Measurements from ENCODE around the gene EEF2.
A peak's percentile ranks its signal among the peaks of the same experiment; 100 is the strongest.

Gene EEF2

DNA sequence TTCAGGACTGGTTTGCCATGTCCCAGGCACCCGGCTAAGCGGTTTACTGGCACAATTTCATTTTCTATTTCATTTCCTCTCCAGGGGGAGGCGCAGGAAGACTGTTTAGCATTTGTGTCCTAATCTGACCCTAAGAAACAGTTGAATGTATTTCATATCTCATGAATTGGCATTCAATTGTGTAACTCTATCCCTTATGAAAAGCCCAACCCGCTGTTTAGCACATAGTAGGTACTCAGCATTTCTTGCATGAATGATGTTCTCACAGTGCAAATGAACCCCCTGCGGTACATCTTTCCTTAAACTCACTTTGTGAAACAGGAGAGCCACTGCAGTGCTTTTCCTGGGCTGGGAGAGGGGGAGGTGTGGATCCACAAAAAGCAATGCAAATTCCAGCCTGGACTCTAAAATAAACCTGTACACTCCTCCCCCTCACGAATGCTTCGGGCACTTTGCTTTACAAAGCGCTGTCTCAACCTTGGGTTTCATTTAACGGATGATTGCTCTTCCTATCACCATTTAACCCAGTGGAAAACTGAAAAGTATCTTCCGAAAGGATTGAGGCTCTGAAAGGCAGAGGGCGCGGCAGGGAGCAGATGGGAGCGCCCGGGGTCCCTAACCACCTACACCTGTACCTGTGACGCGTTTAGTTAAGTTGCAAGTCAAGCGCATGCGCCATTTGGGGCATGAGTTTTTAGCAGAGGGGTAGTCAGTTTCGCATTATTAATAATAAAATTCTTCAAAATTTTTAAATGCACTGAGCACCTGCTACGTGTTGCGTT lies 1.2 kb upstream of the EEF2 start:
- Histone ChIP-seq H4K20me1 (ENCODE audit: insufficient read depth, low read length) (no peaks in the 10 kb centered on the region), H3K27me3 (ENCODE audit: insufficient read depth, low read length) (no peaks in the 10 kb centered on the region), H3F3A (ENCODE audit: insufficient read depth, low read length) (peaks cover 12% of the 10 kb centered on the region; the same call in 1 of the 2 replicates), H3K4me3 (ENCODE audit: low read depth, low read length, poor library complexity, severe bottlenecking) (peak overlapping the region; percentile 99), H3K9ac (ENCODE audit: low read length) (peak overlapping the region; percentile 65), H3K9me2 (ENCODE audit: low read depth, low read length) (no peaks in the 10 kb centered on the region), H3K36me3 (ENCODE audit: insufficient read depth, low read length) (peaks cover 36% of the 10 kb centered on the region), H3K9me3 (ENCODE audit: low read length) (no peaks in the 10 kb centered on the region), H3K4me1 (ENCODE audit: insufficient read depth, low read length, severe bottlenecking) (peaks cover 47% of the 10 kb centered on the region), H2AFZ (ENCODE audit: low read length) (no peak overlapping the region), H3K4me2 (ENCODE audit: low read length) (peak overlapping the region; percentile 93), H3K79me2 (ENCODE audit: insufficient read depth, low read length) (peaks cover 27% of the 10 kb centered on the region), H3K27ac (ENCODE audit: low read depth, low read length, poor library complexity, severe bottlenecking) (peak overlapping the region; percentile 88)
- no peak for TF ChIP-seq EZH2 (IDR thresholded peaks at IDR 0.05; ENCODE audit: borderline replicate concordance, low read length)
- peak; percentile 85 for TF ChIP-seq CTCF (IDR thresholded peaks at IDR 0.05; ENCODE audit: low read length)

GRCh38 chr19:3985643-3986259 lies 488 bp upstream of the EEF2 start:
- 0 out of 2 replicates have a peak overlapping the region, but pooled peaks have one; percentile 7 for H2AFZ ChIP-seq (ENCODE audit: low read length)
- no peaks in the 10 kb centered on the region for H4K20me1 ChIP-seq (ENCODE audit: insufficient read depth, low read length)
- no peaks in the 10 kb centered on the region for H3K9me2 ChIP-seq (ENCODE audit: low read depth, low read length)
- peak overlapping the region; percentile 99 for H3K4me3 ChIP-seq (ENCODE audit: low read depth, low read length, poor library complexity, severe bottlenecking)
- H3K9ac ChIP-seq (ENCODE audit: low read length) = peak overlapping the region; percentile 65
- peaks cover 47% of the 10 kb centered on the region for H3K4me1 ChIP-seq (ENCODE audit: insufficient read depth, low read length, severe bottlenecking)
- H3K9me3 ChIP-seq (ENCODE audit: low read length) = no peaks in the 10 kb centered on the region
- peak overlapping the region; percentile 93 for H3K4me2 ChIP-seq (ENCODE audit: low read length)
- H3F3A ChIP-seq (ENCODE audit: insufficient read depth, low read length) = peaks cover 12% of the 10 kb centered on the region; the same call in 1 of the 2 replicates
- peak overlapping the region; percentile 88 for H3K27ac ChIP-seq (ENCODE audit: low read depth, low read length, poor library complexity, severe bottlenecking)
- H3K27me3 ChIP-seq (ENCODE audit: insufficient read depth, low read length) = no peaks in the 10 kb centered on the region
- H3K36me3 ChIP-seq (ENCODE audit: insufficient read depth, low read length) = peaks cover 43% of the 10 kb centered on the region
- TF ChIP-seq CTCF (IDR thresholded peaks at IDR 0.05; ENCODE audit: low read length) = no peak
- peaks cover 28% of the 10 kb centered on the region for H3K79me2 ChIP-seq (ENCODE audit: insufficient read depth, low read length)

- H3K4me2 ChIP-seq (ENCODE audit: low read length) = peak overlapping the region; percentile 93
- H2AFZ ChIP-seq (ENCODE audit: low read length) = no peak overlapping the region
- no peaks in the 10 kb centered on the region for H3K9me2 ChIP-seq (ENCODE audit: low read depth, low read length)
- no peaks in the 10 kb centered on the region for H4K20me1 ChIP-seq (ENCODE audit: insufficient read depth, low read length)
- peaks cover 55% of the 10 kb centered on the region for H3K36me3 ChIP-seq (ENCODE audit: insufficient read depth, low read length)
- H3K27ac ChIP-seq (ENCODE audit: low read depth, low read length, poor library complexity, severe bottlenecking) = peak overlapping the region; percentile 74
- H3F3A ChIP-seq (ENCODE audit: insufficient read depth, low read length) = peaks cover 12% of the 10 kb centered on the region; the same call in 1 of the 2 replicates
- H3K9ac ChIP-seq (ENCODE audit: low read length) = peak overlapping the region; percentile 100
- H3K4me1 ChIP-seq (ENCODE audit: insufficient read depth, low read length, severe bottlenecking) = peaks cover 44% of the 10 kb centered on the region
- TF ChIP-seq CTCF (IDR thresholded peaks at IDR 0.05; ENCODE audit: low read length) (no peak), EZH2 (IDR thresholded peaks at IDR 0.05; ENCODE audit: borderline replicate concordance, low read length) (no peak)
- no peaks in the 10 kb centered on the region for H3K27me3 ChIP-seq (ENCODE audit: insufficient read depth, low read length)
- H3K4me3 ChIP-seq (ENCODE audit: low read depth, low read length, poor library complexity, severe bottlenecking) = peak overlapping the region; percentile 99
- H3K79me2 ChIP-seq (ENCODE audit: insufficient read depth, low read length) = peaks cover 28% of the 10 kb centered on the region
- H3K9me3 ChIP-seq (ENCODE audit: low read length) = no peaks in the 10 kb centered on the region
Observed at GRCh38 chr19:3984584-3984907, 717 bp downstream of the EEF2 start.
